GM13976 (cell line): Measurements from ENCODE around the gene GJB2.

Source experiments
- DNase-seq: peaks from one replicate; pipeline ENCODE4 v3.0.0; 2012; ENCODE audit warnings: low spot score
- in situ Hi-C: fragments of 300-500 bp; cut with MboI; formaldehyde crosslinking; loops from one replicate; pipeline ENCODE4 v1.12.0; 2022; ENCODE audit warnings: low sequenced_read_pairs, mixed read lengths, inconsistent platforms; ENCODE audit not compliant: unreplicated experiment
- TF ChIP-seq, protein P1 (sequence below): IDR thresholded peaks from 2 replicates; pipeline ENCODE4 v1.5.1; 2012; ENCODE audit warnings: borderline replicate concordance, mild to moderate bottlenecking; ENCODE audit not compliant: insufficient read depth; ENCODE audit errors: extremely low read depth, missing control alignments, control extremely low read depth

The GJB2 gene

DNA sequence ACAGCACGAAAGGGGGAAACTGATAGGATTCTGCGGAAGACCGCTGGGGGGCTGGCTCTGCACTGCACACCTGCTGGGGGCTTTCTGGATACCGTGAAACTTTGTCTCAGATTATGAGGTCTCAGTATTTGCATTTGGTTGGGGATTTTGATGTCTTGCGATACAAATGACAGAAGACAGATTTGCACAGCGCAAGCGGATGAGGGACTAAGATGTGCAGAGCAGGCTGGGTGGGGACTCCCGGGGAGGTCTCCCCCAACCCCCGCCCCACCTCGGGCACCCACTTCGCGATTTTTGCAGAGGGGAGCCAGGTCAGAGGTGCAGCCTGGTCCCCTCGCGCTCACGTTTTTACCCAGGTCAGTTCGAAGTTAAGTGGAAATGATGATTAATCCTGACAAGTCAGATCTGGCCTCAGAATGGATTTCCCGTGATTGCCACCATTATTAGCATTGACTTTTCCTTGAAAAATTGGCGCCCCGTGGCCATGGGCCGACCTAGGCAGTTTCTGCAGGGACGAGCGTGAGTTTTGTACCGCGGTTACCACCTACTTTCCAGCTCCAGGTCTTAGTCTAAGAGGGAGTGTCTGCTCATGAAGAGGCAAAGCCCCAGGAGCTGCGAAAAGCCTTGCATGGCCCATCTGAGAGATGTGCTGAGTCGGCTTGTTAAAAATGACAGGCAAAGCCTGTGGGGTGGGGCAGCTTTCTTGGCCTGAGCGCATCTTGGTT, 1.3 kb upstream of the GJB2 start:
- TF ChIP-seq, protein P1, sequence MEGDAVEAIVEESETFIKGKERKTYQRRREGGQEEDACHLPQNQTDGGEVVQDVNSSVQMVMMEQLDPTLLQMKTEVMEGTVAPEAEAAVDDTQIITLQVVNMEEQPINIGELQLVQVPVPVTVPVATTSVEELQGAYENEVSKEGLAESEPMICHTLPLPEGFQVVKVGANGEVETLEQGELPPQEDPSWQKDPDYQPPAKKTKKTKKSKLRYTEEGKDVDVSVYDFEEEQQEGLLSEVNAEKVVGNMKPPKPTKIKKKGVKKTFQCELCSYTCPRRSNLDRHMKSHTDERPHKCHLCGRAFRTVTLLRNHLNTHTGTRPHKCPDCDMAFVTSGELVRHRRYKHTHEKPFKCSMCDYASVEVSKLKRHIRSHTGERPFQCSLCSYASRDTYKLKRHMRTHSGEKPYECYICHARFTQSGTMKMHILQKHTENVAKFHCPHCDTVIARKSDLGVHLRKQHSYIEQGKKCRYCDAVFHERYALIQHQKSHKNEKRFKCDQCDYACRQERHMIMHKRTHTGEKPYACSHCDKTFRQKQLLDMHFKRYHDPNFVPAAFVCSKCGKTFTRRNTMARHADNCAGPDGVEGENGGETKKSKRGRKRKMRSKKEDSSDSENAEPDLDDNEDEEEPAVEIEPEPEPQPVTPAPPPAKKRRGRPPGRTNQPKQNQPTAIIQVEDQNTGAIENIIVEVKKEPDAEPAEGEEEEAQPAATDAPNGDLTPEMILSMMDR: no peak
- in situ Hi-C loops: loop anchor here (10.0 to 25.0 kb wide), 4 partner anchors 301 to 718 kb away; partner anchors contain the start of genes IL17D and XPO4
- peak; percentile 55 for DNase-seq

DNA sequence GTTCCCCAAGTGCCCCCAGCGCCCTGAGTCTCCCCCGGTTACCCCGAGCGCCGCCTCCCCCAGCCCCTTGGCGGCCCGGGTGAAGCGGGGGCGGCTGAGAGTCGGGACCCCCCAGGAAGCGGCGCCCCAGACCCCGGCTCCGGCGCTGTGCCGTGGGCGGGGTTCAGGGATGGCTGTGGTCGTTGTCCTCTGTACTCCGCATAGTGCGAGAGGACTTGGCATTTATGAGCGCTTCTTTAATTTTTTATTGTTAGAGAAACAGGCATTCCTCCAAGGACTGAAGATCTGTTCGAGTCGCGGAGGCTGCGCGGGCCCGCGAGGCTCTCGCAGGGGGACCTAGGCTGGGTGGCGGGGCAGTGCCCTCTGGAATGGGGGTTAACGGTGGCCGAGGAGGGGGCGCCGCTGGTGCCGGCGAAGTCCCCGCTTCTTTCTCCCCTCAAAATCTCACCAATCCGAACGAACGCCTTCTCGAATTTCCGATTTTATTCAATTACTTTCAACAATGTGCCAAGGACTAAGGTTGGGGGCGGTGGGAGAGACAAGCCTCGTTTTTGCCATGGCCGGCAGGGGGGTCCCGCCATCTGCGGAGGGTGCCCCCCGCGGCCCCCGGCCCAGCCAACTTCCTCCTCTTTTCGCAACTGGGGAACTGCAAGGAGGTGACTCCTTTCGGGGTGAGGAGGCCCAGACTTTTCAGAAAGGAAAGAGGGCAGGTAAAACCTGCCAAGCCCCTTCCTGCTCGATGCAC, 596 bp upstream of the GJB2 start:
- peak; percentile 47 for DNase-seq
- TF ChIP-seq, protein P1: no peak
- in situ Hi-C loops: loop anchor here (10.0 to 25.0 kb wide), 4 partner anchors 301 to 719 kb away; partner anchors contain the start of genes IL17D and XPO4

DNA sequence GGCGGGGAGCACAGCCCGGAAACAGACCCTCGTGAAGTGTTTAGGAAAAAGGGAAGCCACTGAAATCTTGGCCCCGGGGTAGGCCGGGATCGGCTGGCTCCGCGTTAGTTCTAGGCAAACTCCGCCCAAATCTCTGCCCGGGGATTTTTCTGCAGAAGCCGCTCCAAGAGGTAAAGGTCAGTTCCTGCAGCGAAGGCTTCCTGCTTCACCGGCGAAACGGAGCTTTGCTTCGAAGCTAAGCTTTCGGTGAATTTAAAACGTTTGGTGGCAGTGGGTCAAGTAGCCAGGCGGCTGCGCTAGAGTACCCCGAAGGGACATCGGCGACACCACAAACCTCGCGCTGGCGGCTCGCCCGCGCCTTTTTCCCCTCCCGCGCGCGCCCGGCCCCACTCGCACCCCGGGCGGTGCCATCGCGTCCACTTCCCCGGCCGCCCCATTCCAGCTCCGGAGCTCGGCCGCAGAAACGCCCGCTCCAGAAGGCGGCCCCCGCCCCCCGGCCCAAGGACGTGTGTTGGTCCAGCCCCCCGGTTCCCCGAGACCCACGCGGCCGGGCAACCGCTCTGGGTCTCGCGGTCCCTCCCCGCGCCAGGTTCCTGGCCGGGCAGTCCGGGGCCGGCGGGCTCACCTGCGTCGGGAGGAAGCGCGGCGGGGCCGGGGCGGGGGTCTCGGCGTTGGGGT, 441 bp downstream of the GJB2 start:
- in situ Hi-C loops: loop anchor here (10.0 to 25.0 kb wide), 4 partner anchors 303 to 720 kb away; partner anchors contain the start of genes IL17D and XPO4
- DNase-seq: peak; percentile 56
- TF ChIP-seq, protein P1: no peak

DNA sequence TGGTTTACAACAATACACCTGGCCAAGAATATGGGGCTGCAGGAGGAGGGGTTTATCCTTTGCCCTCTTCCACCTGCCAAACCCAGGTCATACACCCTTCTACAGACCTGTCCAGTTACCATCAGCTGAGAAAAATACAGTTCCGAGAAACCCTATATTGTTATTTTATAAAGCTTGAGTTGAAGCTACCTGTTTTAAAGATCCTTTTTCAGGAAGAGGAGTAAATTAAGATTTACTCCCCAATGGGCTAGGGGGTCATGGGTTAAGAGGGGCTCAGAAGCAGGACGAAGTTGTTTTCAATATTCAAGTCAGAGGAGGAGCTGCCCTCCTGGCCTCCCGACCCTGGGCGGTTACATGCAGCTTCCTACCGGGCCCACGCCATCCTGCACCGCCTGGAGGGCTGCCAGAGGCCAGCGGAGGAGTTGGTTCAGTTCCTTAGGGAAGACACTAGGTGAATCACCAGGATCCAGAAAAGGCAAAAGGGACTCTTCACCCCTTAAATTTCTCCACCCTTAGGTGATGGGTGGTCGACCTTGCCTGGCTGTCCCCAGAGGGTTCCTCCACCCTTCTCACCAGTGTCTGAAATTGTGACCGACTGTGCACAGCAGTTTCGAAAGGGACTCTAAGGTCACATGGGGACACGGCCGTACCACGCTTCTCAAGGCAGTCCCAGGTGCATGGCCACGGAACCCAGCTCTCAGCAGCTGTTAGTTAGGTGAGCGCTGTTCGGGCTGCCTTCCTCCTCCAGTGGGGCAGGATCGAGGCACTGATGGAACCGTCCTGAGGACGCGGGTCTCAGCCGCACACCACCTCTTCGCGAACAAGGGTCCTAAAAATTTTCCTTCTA, 1.2 kb downstream of the GJB2 start:
- in situ Hi-C loops: loop anchor here (10.0 to 25.0 kb wide), 4 partner anchors 303 to 721 kb away; partner anchors contain the start of genes IL17D and XPO4
- TF ChIP-seq, protein P1: no peak
- peak; percentile 47 for DNase-seq

DNA sequence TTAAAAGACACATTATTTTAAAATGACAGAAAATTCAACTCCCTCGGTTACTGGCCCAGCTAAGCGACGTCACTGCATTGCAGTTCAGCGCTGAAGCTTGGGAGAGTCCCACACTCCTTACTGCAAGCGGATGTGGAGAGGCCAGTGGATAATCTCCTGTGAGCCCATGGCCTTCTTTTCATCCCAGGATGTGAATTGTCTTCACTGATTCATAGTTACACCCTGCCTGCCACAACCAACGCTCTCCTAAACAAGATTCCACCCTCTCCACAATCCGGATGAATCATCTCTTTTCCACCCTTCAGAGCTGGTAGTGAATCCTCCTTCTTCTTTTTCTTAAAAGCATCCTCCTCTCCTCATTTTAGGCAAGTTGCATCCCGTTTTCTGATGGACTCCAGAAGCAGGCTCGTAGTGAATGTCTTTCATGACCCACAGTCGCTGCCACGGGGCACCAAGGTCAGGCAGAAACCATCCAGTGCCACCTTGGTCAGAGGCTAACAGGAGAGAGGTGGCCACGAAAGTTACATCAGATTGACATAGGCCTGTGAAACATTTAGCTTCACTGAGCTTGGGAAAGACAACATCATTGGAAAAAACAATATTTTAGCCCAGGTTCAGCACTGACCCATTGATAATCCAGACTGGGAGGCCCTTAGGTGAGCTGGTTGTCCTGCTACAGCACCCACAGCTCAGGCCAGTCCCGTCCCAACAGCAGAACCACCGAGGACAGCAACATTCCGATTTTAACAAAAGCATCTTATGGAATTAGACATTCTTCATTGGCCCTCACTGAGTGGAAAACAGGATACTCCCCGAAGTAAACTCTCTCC, 2.0 kb downstream of the GJB2 start:
- TF ChIP-seq, protein P1: no peak
- in situ Hi-C loops: loop anchor here (10.0 to 25.0 kb wide), 4 partner anchors 304 to 722 kb away; partner anchors contain the start of genes IL17D and XPO4
- DNase-seq: no peak
